CD4-positive, alpha-beta T cell treated with Interleukin-17A for 4 hours (primary cell): ENCODE measurements around the gene UQCC3.
"Not testable (repeated sequence)": the region's sequence is repeated elsewhere in the genome, so short reads cannot be mapped to it uniquely, and the experiment has no call there.

Source experiments
- DNase-seq: peaks from one replicate; pipeline ENCODE4 v3.0.0-alpha.2; 2020; ENCODE audit warnings: mixed read lengths

The UQCC3 gene

GRCh38 chr11:62671608-62672389, at the start of gene UQCC3, which contains the start of gene LBHD1:
Gene UQCC3, plus strand, starts transcription at chr11:62671673. Its CDS starts 73 bp downstream, at chr11:62671746.
Gene LBHD1, minus strand, starts transcription at chr11:62672267. Its CDS starts 2,236 bp downstream, at chr11:62670031.
- DNase-seq: peak; percentile 78

GRCh38 chr11:62622476-62623089, 48.9 kb upstream of the UQCC3 start:
- DNase-seq: peak; percentile 17

- DNase-seq: no peak
Measured at GRCh38 chr11:62627713-62628112, 43.8 kb upstream of the UQCC3 start.

GRCh38 chr11:62632492-62632891, 39.0 kb upstream of the UQCC3 start:
- DNase-seq: no peak

- DNase-seq: no peak
Measured at GRCh38 chr11:62644220-62644619, 27.3 kb upstream of the UQCC3 start.

GRCh38 chr11:62645671-62645945, 25.9 kb upstream of the UQCC3 start:
- DNase-seq: no peak

GRCh38 chr11:62645946-62646824, 25.3 kb upstream of the UQCC3 start, which contains the start of gene GANAB:
Gene GANAB, minus strand, starts transcription at chr11:62646613. Its CDS starts 14 bp downstream, at chr11:62646599.
- DNase-seq: peak; percentile 100

GRCh38 chr11:62646825-62647608, 24.5 kb upstream of the UQCC3 start:
- no peak for DNase-seq

- no peak for DNase-seq
Measured at GRCh38 chr11:62647609-62648005, 23.9 kb upstream of the UQCC3 start.

- no peak for DNase-seq
Measured at GRCh38 chr11:62648185-62648966, 23.1 kb upstream of the UQCC3 start.

GRCh38 chr11:62648967-62649364, 22.5 kb upstream of the UQCC3 start:
- no peak for DNase-seq

- DNase-seq: no peak
Measured at GRCh38 chr11:62649486-62649885, 22.0 kb upstream of the UQCC3 start.

GRCh38 chr11:62650283-62650682, 21.2 kb upstream of the UQCC3 start:
- DNase-seq: not testable (repeated sequence)

- peak; percentile 54 for DNase-seq
Measured at GRCh38 chr11:62652161-62653006, 19.1 kb upstream of the UQCC3 start.

- no peak for DNase-seq
Measured at GRCh38 chr11:62654297-62654696, 17.2 kb upstream of the UQCC3 start.

- no peak for DNase-seq
Measured at GRCh38 chr11:62656796-62657429, 14.6 kb upstream of the UQCC3 start.

- DNase-seq: peak; percentile 60
Measured at GRCh38 chr11:62664405-62665074, 6.9 kb upstream of the UQCC3 start.

GRCh38 chr11:62665075-62665598, 6.3 kb upstream of the UQCC3 start, which contains the start of the genes C11orf98 and CSKMT:
Gene C11orf98, minus strand, starts transcription at chr11:62665210. Its CDS starts 41 bp downstream, at chr11:62665169.
Gene CSKMT, plus strand, starts transcription at chr11:62665312. Its CDS starts 568 bp downstream, at chr11:62665880.
- peak; percentile 95 for DNase-seq
